Keratinocyte (primary cell): ENCODE measurements around the gene CLSTN2.

Source experiments
- CTCF ChIP-seq, 3 experiments: IDR thresholded peaks in 1 of 3; conservative IDR thresholded peaks in 1 of 3; optimal IDR thresholded peaks in 1 of 3; 2 replicates in 2 of 3; 3 replicates in 1 of 3; pipeline versions ENCODE3 to v1.5.1; 2011; ENCODE audit warnings: low read length in 3 of 3, mild to moderate bottlenecking in 3 of 3, moderate library complexity in 2 of 3, control low read depth in 1 of 3, inconsistent platforms in 1 of 3; ENCODE audit not compliant: insufficient read depth in 2 of 3; ENCODE audit errors: extremely low read depth in 1 of 3
- EZH2 ChIP-seq: IDR thresholded peaks from one replicate; pipeline ENCODE4 v1.6.1; 2012; ENCODE audit warnings: inconsistent platforms, mild to moderate bottlenecking, low read length, moderate library complexity

GRCh38 chr3:140505213-140505612, 570.2 kb downstream of the CLSTN2 start:
- TF ChIP-seq CTCF (optimal IDR thresholded peaks at IDR 0.05 in 1 of 3, IDR thresholded peaks at IDR 0.05 in 1 of 3, conservative IDR thresholded peaks at IDR 0.05 in 1 of 3; ENCODE audit: extremely low read depth in 1 of 3, insufficient read depth in 2 of 3, low read length in 3 of 3) = no peak
- no peak for TF ChIP-seq EZH2
